NK-92 (cell line): ENCODE measurements around the gene DYRK1A.

Source experiments
- DNase-seq: peaks from one replicate; lab custom pipeline; 2025; ENCODE audit not compliant: unreplicated experiment; lab: John Stamatoyannopoulos, UW

The DYRK1A gene

GRCh38 chr21:37475186-37475868 lies 108.8 kb downstream of the DYRK1A start:
- no peak for DNase-seq

GRCh38 chr21:37478794-37479193 lies 112.2 kb downstream of the DYRK1A start:
- no peak for DNase-seq

GRCh38 chr21:37483776-37484175 lies 117.2 kb downstream of the DYRK1A start:
- no peak for DNase-seq

- DNase-seq: no peak
Observed at GRCh38 chr21:37484535-37485474, 118.2 kb downstream of the DYRK1A start.

GRCh38 chr21:37489553-37489952 lies 123.0 kb downstream of the DYRK1A start:
- no peak for DNase-seq

GRCh38 chr21:37490084-37490483 lies 123.5 kb downstream of the DYRK1A start:
- no peak for DNase-seq

- no peak for DNase-seq
Observed at GRCh38 chr21:37496972-37497371, 130.4 kb downstream of the DYRK1A start.

- no peak for DNase-seq
Observed at GRCh38 chr21:37498664-37499063, 132.1 kb downstream of the DYRK1A start.

GRCh38 chr21:37502947-37503346 lies 136.4 kb downstream of the DYRK1A start:
- DNase-seq: no peak

- no peak for DNase-seq
Observed at GRCh38 chr21:37503848-37504467, 137.4 kb downstream of the DYRK1A start.

GRCh38 chr21:37505963-37506362 lies 139.4 kb downstream of the DYRK1A start:
- DNase-seq: no peak

GRCh38 chr21:37507716-37508115 lies 141.1 kb downstream of the DYRK1A start:
- DNase-seq: no peak

GRCh38 chr21:37508341-37508740 lies 141.8 kb downstream of the DYRK1A start:
- DNase-seq: no peak

- DNase-seq: no peak
Observed at GRCh38 chr21:37509802-37510393, 143.3 kb downstream of the DYRK1A start.

- no peak for DNase-seq
Observed at GRCh38 chr21:37511848-37512247, 145.3 kb downstream of the DYRK1A start.

GRCh38 chr21:37513383-37513782 lies 146.8 kb downstream of the DYRK1A start:
- DNase-seq: no peak

GRCh38 chr21:37514038-37514667 lies 147.6 kb downstream of the DYRK1A start:
- DNase-seq: no peak

- no peak for DNase-seq
Observed at GRCh38 chr21:37516998-37517397, 150.4 kb downstream of the DYRK1A start.

GRCh38 chr21:37520801-37521200 lies 154.2 kb downstream of the DYRK1A start:
- DNase-seq: no peak

- no peak for DNase-seq
Observed at GRCh38 chr21:37521658-37522057, 155.1 kb downstream of the DYRK1A start.
